Activated CD4-positive, CD25-positive, alpha-beta regulatory T cell treated with anti-CD3 and anti-CD28 coated beads, Interleukin-2, amount 50 U/mL, for 24 hours (primary cell): ENCODE data around the gene PDE2A.

Experiments
- ATAC-seq, 2 donors: fragments of 150-1000 bp; cut with Tn5 transposase; one replicate each; pipeline ENCODE4 v1.10.0; 2021; ENCODE audit warnings: mild to moderate bottlenecking in 1 of 2, moderate library complexity in 1 of 2

The PDE2A gene

GRCh38 chr11:72606748-72607468, 67.3 kb downstream of the PDE2A start:
- peak in 1 of 2 donors; percentile 30 for ATAC-seq

- no peak for ATAC-seq
Observed at GRCh38 chr11:72605973-72606747, 68.1 kb downstream of the PDE2A start.

- ATAC-seq: no peak
Observed at GRCh38 chr11:72604256-72604655, 70.0 kb downstream of the PDE2A start.

GRCh38 chr11:72602250-72602904, 71.8 kb downstream of the PDE2A start:
- no peak for ATAC-seq

- ATAC-seq: no peak
Observed at GRCh38 chr11:72600557-72600956, 73.7 kb downstream of the PDE2A start.

GRCh38 chr11:72599325-72600117, 74.7 kb downstream of the PDE2A start:
- no peak for ATAC-seq

DNA sequence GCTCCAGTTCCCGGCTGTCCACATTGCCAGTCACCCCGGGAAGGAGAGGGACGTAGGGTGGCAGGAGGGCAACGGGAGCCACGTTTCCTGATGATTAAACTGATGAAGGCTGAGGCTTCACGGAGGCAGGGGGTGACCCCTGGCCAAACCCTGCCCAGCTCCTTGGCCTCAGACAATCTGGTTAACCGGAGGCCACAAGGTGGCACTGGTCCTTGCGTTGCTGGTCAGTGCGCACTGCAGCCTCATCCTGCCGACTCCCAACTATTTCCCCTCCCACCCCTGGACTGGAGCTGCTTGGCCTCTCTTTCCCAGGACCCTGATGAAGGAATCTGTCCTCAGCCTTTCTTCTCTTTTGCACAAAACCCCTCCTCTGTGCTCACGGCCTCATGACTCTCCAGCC, 75.3 kb downstream of the PDE2A start:
- ATAC-seq: no peak

DNA sequence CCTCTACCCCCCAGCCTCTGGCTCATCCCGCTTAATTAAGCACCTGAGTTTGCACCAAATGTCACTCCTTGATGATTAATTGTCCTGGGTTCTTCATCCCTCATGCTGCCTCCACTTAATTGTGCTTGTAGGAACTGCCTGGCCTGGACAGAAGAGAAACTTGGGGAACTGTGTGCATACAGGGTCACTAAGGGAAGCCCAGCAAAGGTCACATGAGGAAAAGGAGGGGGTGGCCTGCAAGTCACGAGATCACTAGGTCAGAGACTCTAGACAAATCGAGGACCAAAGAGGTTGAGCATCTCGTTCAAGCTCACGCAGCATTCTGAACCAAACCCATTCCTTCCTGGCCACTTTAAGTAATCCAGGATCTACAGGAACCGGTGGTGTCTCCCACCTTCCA, 75.8 kb downstream of the PDE2A start:
- no peak for ATAC-seq

DNA sequence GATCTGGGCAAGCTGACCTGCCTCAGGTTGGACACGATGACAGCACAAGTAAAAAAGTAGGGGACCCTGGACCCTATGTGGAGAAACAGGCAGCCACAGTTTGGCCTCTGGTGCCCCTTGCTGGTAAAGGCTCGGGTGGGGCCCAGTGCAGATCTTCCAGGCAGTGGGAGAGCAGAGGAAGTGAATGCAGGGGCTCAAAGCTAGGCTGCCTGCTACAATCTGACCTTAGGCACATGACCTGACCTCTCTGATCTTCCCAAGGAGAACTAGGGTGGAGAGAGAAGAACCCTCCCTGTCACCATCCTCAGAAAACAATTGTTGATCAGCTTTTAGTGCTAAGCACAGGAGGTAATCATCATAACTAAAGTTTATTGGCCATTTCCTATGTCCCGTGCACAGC, 76.5 kb downstream of the PDE2A start:
- ATAC-seq: no peak

- ATAC-seq: no peak
Observed at GRCh38 chr11:72595292-72595684, 78.9 kb downstream of the PDE2A start.

- ATAC-seq: no peak
Observed at GRCh38 chr11:72594493-72595291, 79.5 kb downstream of the PDE2A start.

DNA sequence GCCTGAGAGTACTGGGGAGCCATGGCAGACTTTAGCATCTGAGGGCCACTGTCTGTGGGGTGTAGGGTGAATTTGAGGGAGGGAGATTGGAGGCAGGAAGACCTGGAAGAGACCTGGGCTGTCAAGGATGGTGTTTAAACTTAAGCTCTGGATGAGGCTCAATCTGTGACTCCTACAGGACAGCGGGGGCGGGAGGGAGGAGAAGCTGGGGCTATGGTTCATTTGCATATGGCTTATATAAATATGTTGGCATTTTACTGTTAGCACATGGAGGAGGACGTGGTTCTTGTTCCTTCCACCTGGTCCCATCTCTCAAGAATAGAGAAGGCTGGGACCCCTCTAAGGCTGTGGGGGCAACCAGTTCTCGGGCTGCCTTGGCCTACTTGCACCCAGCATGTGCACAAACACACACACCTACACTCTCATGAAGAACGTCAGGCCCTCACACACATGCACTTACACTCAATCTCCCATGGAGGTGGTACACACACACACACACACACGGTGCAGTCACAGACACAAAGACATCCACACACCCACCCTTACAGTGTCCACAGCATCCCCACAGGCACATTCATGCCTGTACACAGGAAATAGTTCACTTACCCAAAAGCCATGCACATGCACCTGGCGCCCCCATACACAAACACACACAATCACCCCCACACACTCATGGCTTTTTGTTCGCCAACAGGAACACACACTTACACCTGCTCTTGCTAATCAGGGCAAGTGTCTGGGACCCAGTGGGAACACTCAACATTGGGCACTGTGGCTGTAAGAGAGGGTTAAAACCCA, 81.3 kb downstream of the PDE2A start:
- ATAC-seq: no peak

DNA sequence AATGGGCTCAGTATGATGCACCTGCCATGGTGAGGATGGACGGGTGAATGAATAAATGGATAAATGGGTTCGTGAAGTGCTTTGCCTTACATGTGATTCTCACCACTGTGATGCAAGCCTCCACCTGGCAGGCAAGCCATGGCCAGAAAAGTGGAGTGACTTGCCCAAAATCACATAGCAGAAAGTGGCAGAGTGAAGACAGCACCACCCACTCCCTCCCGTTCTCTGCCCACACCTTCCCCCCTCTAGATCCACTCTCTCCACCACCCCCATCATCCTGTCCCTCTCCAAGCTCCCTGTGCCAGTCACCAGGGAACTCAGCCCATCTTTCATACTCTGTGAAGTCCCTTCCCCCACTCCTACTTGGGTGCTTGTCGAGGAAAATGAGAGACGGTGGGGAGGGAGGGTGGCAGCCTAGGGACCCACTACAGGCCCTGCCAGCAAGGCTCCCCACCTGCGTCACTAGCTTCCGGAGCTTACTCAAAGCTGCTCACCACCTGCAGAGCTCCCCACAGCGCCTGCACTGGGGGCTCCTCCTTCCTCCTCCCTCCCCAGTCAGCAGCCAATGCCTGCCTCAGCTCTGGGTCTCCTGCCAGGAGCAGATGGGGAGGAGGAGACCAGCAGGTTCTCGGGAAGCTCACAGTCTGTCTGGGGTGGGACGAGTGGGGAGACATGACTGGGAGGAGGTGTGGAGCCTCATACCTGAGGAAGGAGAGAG, 82.3 kb downstream of the PDE2A start:
- peak; percentile 82 for ATAC-seq

GRCh38 chr11:72591023-72591422, 83.2 kb downstream of the PDE2A start:
- no peak for ATAC-seq

DNA sequence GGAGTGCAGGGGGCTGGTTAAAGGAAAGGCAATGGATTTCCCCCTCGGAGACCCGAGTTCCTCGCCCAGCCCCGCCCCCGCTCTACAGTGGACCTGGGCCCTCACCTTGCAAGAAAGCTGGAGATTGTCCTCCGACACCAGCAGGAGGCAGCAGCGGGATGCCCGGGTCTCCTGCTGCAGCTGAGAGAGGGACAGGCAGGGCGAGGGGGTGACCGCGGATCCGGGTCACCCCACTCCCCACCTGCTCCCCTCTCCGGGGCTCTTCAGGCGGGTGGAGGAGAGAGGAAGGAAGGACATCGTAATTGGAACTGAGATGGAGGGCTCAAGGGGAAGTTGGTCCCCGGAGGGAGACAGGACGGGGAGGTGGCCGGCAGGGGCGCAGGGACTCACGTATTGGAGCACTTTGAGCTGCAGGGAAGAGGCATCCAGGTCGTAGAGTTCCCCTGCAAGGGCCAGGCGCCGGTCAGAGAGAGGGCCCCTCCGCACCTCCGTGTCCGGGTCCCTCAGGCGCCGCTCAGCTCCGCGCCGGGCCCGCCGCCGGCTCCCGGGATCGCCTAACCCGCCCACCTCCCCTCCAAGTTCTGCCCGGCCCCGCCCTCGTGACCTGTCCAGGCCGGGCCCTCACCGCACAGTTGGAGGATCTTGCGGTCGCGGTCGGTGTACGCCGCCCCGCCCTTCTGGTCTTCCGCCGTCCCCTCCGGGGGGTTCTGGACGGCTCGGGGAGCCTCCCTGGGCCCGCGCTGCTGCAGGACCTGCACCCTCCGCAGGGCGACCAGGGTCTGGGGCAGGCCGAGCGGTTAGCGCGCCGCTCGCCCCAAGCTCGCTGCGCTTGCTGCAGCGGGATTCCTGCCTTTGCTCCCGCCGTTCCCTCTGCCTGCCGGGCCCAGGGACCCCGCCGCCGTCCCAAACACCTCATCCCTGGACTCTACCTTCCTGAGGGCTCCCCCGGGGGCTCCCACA, 84.1 kb downstream of the PDE2A start:
- ATAC-seq: peak in 1 of 2 donors; percentile 24

- ATAC-seq: no peak
Observed at GRCh38 chr11:72588421-72589410, 85.5 kb downstream of the PDE2A start.

- no peak for ATAC-seq
Observed at GRCh38 chr11:72587696-72588095, 86.5 kb downstream of the PDE2A start.
